ENCODE data around the gene FURIN.

DNA sequence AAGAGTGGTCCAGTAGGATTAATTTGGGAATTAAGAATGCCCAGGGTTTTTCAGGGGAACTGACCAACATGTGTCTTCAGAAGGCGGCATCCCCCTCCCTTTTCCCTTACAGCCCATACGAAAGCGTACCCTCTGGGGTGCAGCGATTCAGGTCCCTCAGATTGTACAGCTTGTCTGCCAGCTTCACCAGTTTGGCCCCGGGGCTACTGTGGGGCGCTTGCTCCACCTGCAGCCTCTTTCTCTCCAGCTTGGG lies 63.1 kb downstream of the FURIN start:
- TF ChIP-seq, protein P1, sequence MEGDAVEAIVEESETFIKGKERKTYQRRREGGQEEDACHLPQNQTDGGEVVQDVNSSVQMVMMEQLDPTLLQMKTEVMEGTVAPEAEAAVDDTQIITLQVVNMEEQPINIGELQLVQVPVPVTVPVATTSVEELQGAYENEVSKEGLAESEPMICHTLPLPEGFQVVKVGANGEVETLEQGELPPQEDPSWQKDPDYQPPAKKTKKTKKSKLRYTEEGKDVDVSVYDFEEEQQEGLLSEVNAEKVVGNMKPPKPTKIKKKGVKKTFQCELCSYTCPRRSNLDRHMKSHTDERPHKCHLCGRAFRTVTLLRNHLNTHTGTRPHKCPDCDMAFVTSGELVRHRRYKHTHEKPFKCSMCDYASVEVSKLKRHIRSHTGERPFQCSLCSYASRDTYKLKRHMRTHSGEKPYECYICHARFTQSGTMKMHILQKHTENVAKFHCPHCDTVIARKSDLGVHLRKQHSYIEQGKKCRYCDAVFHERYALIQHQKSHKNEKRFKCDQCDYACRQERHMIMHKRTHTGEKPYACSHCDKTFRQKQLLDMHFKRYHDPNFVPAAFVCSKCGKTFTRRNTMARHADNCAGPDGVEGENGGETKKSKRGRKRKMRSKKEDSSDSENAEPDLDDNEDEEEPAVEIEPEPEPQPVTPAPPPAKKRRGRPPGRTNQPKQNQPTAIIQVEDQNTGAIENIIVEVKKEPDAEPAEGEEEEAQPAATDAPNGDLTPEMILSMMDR (IDR thresholded peaks at IDR 0.05), result no peak; the same call in 1 of the 2 replicates
- no peak for TF ChIP-seq ZFX (IDR thresholded peaks at IDR 0.05; ENCODE audit: borderline replicate concordance)
